ENCODE data around the gene NBAS. TPM values are rescaled to one million over a fixed set of nuclear protein-coding genes. Genes with fewer than 3 reads are reported as not detected.
"Not testable (repeated sequence)": the region's sequence is repeated elsewhere in the genome, so short reads cannot be mapped to it uniquely, and the experiment has no call there.

Gene NBAS
- polyA plus RNA-seq, 1 donor = 67.3 TPM

GRCh38 chr2:15531095-15531854 is 29.9 kb downstream of the NBAS start:
- DNase-seq = no peak

- DNase-seq = no peak
These were observed 33.9 kb downstream of the NBAS start for GRCh38 chr2:15527074-15527739.

DNA sequence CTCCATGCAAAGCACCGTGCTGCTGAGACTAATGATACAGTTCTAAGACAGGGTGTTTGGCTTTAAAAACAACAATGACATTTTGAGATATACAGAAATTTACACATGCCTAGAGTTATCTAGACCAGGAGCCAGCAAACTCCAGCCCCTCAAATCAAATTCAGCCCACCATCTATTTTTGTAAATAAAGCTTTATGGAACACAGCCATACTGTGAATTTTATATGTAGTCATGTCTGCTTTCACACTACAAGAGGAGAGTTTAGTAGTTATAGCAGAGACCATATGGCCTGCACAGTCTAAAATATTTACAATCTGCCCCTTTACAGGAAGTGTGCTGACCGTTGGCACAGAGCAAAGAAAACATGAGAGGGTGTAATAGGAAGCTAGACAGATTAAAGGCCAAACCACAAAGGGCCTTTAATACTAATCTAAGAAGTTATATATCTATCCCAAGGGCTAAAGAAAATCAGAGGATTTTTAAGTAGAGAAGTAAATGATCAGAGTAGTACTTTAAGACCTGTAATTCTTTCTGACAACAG is 39.4 kb downstream of the NBAS start:
- DNase-seq = peak; percentile 6

- DNase-seq = no peak
These were observed 40.8 kb downstream of the NBAS start for GRCh38 chr2:15520346-15520745.

GRCh38 chr2:15518759-15519158 is 42.4 kb downstream of the NBAS start:
- not testable (repeated sequence) for DNase-seq

DNA sequence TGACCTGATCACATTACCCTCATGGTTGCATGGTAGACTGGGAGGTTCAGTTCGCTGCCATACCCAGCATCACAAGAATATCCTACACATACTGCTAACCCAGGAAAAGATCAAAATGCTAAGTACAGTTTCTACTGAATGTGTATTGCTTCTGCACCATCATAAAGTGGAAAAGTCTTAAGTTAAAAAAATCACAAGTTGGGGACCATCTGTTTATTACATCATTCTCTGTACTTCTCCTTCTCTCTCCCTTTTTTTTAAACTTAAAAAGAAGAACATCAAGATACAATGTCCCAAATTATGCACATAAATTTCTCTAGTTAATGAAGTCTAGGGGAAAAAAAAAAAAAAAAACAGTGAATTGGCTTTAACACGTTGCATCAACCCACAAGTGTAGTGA is 43.3 kb downstream of the NBAS start:
- no peak for DNase-seq

GRCh38 chr2:15511686-15512085 is 49.4 kb downstream of the NBAS start:
- no peak for DNase-seq

- no peak for DNase-seq
These were observed 50.6 kb downstream of the NBAS start for GRCh38 chr2:15510552-15510951.

GRCh38 chr2:15510131-15510530 is 51.0 kb downstream of the NBAS start:
- DNase-seq = no peak

DNA sequence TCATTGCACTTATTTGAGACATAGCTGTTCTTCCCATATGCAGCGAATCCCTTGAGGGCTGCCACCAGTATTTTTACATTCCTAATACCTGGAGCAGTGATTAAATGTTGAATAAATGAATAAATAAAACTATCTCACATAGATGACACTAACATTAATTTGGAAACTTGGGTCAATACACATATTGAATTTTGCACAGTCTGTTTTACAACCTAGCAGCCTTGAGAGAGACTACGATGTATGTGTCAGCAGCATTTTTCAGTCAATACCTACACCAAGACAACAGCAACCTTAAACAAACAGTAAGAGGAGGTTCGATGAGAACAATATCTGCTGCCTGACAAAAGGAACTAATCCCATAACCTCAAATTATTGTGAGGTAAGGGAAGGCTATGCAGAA is 53.4 kb downstream of the NBAS start:
- no peak for DNase-seq

- no peak for DNase-seq
These were observed 54.1 kb downstream of the NBAS start for GRCh38 chr2:15507061-15507460.

DNA sequence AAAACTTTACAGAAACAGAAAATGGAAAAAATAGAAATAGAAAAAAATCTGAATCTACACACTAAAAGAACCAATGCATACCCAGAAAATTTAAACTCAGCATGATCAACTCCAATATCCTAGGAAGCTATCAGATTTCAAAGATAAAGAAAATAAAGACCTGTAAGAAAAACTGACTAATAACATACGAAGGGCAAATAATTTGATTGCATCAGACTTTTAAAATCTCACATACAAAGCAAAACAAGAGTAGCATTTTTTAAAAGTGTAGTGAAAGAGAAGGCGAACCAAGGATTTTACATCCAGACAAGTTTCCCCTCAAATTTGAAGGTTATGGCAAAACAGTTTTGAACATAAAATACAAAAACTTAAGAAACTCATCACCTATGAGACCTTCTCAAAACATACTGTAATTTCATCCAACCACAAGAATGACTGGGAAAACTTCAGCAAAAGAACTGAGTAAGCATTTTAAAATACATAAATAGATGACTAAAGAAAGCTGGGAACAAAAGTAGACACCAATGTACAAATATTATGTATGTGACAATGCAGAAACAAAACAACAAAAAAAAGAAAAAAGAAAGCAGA is 54.8 kb downstream of the NBAS start:
- no peak for DNase-seq

DNA sequence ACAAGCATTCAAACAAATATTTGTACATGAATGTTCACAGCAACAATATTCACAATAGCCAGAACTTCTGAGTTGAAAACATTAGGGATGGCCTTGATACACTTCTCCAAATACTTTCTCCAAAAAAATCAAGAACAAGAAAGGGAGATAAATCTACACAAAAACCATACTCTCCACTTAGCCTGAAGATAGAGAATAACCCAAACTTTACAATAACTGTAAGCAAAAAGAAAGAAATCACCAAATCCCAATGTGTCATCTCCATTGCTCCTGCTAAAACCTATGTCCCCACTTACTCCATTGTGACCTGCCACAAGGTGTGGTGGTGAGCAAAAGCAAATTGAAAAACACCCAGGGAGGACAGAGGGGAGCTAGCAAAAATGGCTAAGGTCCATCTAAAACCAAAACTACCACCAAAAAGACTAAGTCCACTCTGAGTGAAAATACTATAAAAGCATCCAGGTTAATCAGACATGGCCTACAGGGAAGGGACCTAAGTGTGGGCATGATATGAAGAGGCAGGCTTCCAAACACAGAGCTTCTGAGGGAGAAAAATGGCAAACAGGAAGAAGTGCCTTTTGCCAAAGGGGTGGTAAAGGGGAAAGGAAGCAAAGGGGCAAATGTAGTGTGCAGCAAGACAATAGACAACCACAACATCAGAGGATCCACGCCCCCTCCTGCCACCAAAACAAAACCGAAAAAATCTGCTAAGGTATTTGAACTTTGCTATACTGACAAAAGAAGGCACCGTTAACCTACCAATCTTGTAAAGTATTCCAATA is 56.1 kb downstream of the NBAS start:
- no peak for DNase-seq

- DNase-seq = not testable (repeated sequence)
These were observed 61.9 kb downstream of the NBAS start for GRCh38 chr2:15499251-15499650.

- DNase-seq = no peak
These were observed 62.6 kb downstream of the NBAS start for GRCh38 chr2:15498554-15498953.

GRCh38 chr2:15494877-15495276 is 66.3 kb downstream of the NBAS start:
- no peak for DNase-seq

DNA sequence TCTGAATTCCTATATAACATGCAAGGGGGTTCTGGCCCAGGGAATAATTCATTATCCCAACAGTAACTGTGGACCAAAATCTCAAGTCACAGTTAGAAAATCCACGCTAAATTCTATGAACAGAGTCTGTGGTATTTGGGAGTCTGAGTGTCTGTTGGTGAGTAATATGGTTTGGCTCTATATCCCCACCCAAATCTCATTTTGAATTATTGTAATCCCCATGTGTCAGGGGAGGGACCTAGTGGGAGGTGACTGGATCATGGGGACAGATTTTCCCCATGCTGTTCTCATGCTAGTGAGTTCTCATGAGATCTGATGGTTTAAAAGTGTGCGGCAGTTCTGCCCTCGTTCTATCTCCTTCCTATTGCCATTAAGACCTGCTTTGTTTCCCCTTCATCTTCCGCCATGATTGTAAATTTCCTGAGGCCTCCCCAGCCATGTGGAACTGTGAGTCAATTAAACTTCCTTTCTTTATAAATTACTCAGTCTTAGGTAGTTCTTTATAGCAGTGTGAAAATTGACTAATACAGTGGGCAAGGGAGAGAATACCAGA is 68.3 kb downstream of the NBAS start:
- no peak for DNase-seq

- DNase-seq = no peak
These were observed 74.4 kb downstream of the NBAS start for GRCh38 chr2:15486770-15487169.

GRCh38 chr2:15485949-15486348 is 75.2 kb downstream of the NBAS start:
- no peak for DNase-seq

GRCh38 chr2:15481000-15481399 is 80.1 kb downstream of the NBAS start:
- DNase-seq = no peak

GRCh38 chr2:15480552-15480951 is 80.6 kb downstream of the NBAS start:
- no peak for DNase-seq

GRCh38 chr2:15472876-15473275 is 88.3 kb downstream of the NBAS start:
- no peak for DNase-seq

Data from left kidney (tissue), 2 donors.